ENCODE results near the gene WWOX. TPM values are rescaled to one million over a fixed set of nuclear protein-coding genes. Genes with fewer than 3 reads are reported as not detected.

Gene WWOX
- total RNA-seq, 1 donor from 2014 or later = 19.0 TPM

DNA sequence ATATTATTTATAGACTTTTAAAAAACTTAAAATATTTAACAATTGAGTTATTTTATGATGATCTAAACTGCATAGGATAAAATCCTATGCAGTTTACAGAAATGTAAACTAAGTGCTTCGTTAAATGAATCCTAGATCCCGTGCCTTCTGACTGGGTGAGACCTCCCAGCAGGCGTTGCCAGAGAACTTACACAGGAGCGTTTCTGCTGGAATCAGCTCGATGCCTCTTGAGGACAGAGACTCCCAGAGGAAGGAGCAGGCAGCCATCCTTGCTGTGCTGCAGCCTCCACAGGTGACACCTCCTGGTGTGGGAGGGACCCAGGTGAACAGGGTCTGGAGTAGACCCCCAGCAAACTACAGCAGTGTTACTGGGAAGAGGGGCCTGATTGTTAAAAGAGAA lies 160.4 kb downstream of the WWOX start:
- intact Hi-C loops (cut with micrococcal nuclease) = no loop called here

GRCh38 chr16:78264642-78265041 lies 165.2 kb downstream of the WWOX start:
- intact Hi-C loops (cut with micrococcal nuclease) = no loop called here

GRCh38 chr16:78269256-78269655 lies 169.8 kb downstream of the WWOX start:
- intact Hi-C loops (cut with micrococcal nuclease) = no loop called here

DNA sequence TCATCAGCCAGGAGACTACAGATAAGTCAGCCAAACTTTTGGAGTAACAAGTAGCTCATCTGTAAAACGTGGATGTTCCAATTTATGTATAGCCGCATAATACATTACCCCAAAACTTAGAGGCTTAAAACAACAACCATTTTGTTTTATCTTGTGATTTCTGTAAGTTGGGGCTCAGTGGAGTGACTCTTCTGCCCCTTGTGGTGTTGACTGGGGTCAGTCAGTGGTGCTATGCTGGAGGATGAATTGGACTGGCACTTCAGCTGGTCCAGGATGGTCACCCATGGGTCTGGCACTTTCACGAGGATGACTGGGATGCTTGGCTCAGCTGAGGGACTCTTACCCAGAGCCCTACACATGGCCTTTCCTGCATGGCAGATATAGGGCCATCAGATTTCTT lies 172.5 kb downstream of the WWOX start:
- intact Hi-C loops (cut with micrococcal nuclease) = no loop called here

DNA sequence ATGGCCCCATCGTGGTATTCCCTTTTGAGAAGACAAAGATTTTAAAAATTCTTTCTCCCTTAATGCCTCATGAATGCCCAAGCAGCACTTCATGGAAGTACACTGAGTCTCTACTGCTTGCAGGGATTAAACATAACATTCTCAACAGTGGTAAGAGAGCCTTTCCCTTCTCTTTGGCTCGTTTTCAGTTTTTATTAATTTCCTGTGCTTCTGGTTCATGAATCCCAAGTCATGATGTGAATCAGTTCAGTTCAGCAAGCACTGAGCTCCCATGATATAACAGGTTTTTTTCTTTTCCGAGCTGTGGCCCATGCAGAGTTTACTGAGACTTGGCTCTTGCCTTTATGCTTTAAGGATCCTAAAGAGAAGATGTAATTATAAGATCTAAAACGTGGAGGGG lies 175.3 kb downstream of the WWOX start:
- intact Hi-C loops (cut with micrococcal nuclease) = no loop called here

DNA sequence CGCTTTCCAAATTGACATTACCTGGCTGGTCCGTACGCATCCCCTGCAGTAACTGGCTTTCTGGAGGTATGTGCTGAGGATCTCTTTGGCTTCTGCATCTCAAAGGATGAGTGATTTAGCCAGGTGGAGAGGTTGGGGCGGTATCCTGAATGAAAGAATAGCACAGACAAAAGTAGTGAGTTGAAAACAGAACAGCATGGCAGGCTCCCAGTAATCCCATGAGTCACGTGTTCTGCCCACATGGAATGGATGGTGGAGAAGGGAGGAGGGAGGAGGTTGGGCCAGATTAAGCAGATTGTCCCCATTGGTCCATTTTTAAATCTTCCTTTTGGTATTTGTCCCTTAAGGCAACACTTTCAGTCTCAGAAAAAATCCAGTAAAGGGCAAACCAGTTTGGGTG lies 176.0 kb downstream of the WWOX start:
- intact Hi-C loops (cut with micrococcal nuclease) = no loop called here

DNA sequence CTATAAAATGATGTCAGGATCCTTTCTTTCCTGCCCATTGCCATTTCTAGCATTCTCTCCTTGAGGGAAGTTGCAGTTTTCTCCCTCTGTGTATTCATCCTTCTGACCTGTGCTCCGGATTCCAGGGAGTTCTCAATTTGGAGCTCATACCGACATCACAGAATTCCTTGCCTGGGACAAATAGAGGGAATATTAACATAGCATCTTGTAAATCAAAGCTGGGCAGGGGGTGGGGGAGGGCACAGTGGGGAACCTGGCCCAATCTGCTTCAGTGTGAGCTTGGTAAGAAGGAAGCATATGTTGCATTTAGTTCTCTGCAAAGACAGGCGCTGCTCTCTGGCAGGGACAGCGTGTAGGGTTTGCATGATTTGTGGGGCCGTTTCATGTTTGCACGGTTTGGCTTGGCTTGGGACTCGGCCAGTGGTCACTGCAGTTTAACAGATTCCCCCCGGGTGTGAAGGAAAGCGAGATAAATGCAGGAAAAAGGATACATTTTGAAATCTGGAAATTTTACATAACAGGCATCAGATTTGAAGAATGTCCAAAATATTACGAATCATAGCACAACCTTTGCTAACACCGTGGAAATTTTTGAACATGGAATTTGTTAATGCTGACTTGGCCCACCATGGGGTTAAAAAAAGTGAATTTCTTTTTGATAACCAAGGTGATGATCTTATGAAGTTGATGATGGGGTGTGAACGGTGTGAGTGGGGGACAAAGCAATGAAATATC lies 178.0 kb downstream of the WWOX start:
- intact Hi-C loops (cut with micrococcal nuclease) = no loop called here

GRCh38 chr16:78278056-78278450 lies 178.6 kb downstream of the WWOX start:
- intact Hi-C loops (cut with micrococcal nuclease) = no loop called here

- intact Hi-C loops (cut with micrococcal nuclease) = no loop called here
Measured at GRCh38 chr16:78281115-78281514, 181.7 kb downstream of the WWOX start.

DNA sequence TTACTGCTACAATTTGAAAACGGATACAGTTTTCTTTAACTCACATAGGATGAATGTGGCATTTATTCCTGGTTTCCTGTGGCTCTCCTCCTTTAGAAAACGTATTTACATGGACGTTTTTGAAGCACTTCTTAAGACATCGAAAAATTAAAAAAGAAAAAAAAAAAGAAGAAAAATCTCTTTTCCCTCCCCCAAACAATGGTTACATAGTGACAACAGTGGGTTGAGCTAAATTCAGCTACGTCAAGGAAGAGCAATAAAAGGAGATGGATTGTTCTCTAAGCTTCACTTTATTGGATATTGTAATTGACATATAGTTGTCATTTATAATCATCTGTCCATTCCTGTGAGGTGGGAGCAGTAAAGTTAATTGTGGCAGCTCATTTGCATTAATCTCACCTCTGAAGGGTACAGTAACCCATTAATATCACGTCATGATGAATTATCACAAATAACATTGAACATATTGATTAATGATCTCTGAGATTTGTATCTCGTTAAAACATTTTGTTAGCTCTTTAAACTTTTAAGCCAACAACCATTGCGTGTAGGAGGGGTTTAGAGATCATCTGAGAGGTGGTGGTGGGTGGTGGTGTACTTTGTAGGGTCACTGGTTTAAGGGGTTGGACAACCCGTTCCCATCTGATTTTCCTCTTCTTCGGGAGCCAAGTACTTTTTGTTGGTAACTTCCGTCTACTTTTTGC lies 184.2 kb downstream of the WWOX start:
- intact Hi-C loops (cut with micrococcal nuclease) = no loop called here

GRCh38 chr16:78284326-78284725 lies 184.9 kb downstream of the WWOX start:
- intact Hi-C loops (cut with micrococcal nuclease) = no loop called here

DNA sequence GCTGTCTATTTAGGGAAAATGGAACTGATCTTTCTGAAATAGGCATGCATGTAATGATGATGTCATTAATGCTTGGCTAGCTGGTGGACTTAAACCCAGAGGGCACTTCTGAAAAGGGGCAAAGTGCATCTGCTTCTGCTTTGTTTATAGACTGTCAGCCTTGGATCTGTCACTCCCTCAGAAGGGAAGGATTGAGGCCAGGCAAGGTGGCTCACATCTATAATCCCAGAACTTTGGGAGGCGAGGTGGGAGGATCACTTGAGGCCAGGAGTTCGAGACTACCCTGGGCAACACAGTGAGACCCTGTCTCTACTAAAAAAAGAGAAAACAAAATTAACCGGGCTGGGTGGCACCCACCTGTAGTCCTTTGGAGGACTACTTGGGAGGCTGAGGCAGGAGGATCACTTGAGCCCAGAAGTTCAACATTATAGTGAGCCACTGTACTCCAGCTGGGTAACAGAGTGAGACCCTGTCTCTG lies 185.5 kb downstream of the WWOX start:
- intact Hi-C loops (cut with micrococcal nuclease) = no loop called here

DNA sequence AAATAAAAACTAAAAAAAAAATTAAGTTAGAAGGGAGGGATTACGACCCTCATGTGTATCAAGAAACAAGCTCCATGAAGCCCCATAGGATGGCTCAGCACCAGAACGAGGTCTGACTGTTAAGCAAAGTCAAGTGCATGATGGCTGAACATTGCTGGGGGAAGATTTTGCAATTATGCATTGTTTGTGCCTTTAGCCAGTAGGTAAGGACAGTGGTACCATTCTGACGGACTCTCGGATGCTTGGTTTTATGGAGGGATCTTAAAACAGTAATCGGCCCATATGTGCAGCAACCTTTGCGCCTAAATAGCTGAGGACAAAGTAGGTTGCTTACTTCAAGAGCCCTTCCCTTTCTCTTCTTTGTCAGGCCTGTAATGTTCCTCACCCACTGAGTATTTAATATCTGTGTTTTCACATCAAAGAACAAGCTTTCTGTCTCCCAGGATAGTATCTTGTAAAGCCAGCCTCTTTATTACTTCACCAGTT lies 186.0 kb downstream of the WWOX start:
- intact Hi-C loops (cut with micrococcal nuclease) = no loop called here

DNA sequence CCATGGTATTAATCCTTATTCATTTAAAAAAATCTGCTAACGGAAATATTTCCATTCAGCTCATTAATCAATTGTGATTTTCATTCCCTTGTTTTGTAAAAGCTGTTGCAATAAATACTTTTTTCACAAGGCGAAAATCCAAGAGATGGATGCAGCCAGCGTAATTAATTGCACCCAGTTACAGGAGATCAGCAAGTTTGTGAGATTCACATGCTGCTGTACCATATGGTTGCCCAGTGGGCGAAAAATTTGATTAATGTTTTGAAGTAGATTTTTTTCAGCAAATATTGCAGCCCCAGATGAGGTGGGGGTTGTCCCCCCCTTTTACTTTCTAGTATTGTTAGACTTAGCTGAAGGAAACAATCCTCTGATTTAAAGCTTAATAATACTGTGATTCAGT lies 186.6 kb downstream of the WWOX start:
- intact Hi-C loops (cut with micrococcal nuclease) = no loop called here

- intact Hi-C loops (cut with micrococcal nuclease) = no loop called here
Measured at GRCh38 chr16:78288888-78289287, 189.4 kb downstream of the WWOX start.

DNA sequence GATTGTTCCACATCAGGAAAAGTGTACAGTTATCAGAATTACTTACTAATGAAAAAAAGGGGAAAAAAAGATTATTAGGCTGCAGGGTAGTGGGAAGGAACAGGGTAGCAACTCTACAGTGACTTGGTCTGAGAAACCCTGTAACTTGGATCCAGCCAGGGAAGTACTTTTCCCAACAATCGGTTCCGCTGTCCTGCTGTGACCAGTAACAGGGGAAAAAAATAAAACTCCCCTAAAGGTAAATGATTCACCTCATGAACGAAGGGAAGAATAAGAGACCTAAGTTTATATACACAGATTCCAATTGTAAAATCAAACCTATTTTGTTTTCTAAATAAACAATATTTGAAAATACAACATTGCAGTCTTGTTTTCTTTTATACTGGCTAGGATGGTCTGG lies 189.9 kb downstream of the WWOX start:
- intact Hi-C loops (cut with micrococcal nuclease) = no loop called here

GRCh38 chr16:78289844-78290277 lies 190.4 kb downstream of the WWOX start:
- intact Hi-C loops (cut with micrococcal nuclease) = no loop called here

- intact Hi-C loops (cut with micrococcal nuclease) = no loop called here
Measured at GRCh38 chr16:78290395-78290794, 190.9 kb downstream of the WWOX start.

- intact Hi-C loops (cut with micrococcal nuclease) = no loop called here
Measured at GRCh38 chr16:78290872-78291591, 191.6 kb downstream of the WWOX start.

- intact Hi-C loops (cut with micrococcal nuclease) = no loop called here
Measured at GRCh38 chr16:78291604-78292003, 192.2 kb downstream of the WWOX start.

GRCh38 chr16:78292086-78292843 lies 192.8 kb downstream of the WWOX start:
- intact Hi-C loops (cut with micrococcal nuclease) = no loop called here
